OCI-LY3 (cell line): ENCODE measurements around the gene KBTBD3.

Source experiments
- H2AFZ ChIP-seq: fragments of 200-600, 300-600 bp; shearing (Covaris generic); 2 replicates; pipeline ENCODE4 v1.6.0; 2014; ENCODE audit warnings: antibody characterized with exemption, low read depth, low read length
- H3K27ac ChIP-seq: fragments of 200-600, 300-600 bp; sonication (generic); 2 replicates; pipeline ENCODE4 v1.5.1; 2014; ENCODE audit warnings: mild to moderate bottlenecking, low read length, moderate library complexity, mixed read lengths
- H3K27me3 ChIP-seq: fragments of 200-600, 300-600 bp; sonication (generic); 2 replicates; pipeline ENCODE4 v1.6.1; 2014; ENCODE audit warnings: low read depth, low read length, mixed read lengths
- H3K36me3 ChIP-seq: fragments of 200-600, 300-600 bp; sonication (generic); replicated peaks from 2 replicates; pipeline ENCODE3; 2014; ENCODE audit warnings: low read depth, low read length, mixed read lengths
- H3K4me1 ChIP-seq: fragments of 300-600, 200-600 bp; sonication (generic); 2 replicates; pipeline ENCODE4 v1.6.1; 2014; ENCODE audit warnings: low read length, mixed read lengths
- H3K4me2 ChIP-seq: fragments of 200-600, 300-600 bp; sonication (generic); 2 replicates; pipeline ENCODE4 v1.6.1; 2014; ENCODE audit warnings: low read length, mixed read lengths
- H3K4me3 ChIP-seq: fragments of 300-600, 200-600 bp; sonication (generic); 2 replicates; pipeline ENCODE4 v1.5.1; 2014; ENCODE audit warnings: antibody characterized with exemption, mild to moderate bottlenecking, low read length, moderate library complexity
- H3K79me2 ChIP-seq: fragments of 300-600, 200-600 bp; shearing (Covaris generic); 2 replicates; pipeline ENCODE4 v1.6.1; 2014; ENCODE audit warnings: mild to moderate bottlenecking, low read length, mixed read lengths
- H3K9ac ChIP-seq: fragments of 300-600, 200-600 bp; shearing (Covaris generic); 2 replicates; pipeline ENCODE4 v1.6.0; 2014; ENCODE audit warnings: mild to moderate bottlenecking, low read length, moderate library complexity
- H3K9me3 ChIP-seq: fragments of 200-600, 300-600 bp; shearing (Covaris generic); 2 replicates; pipeline ENCODE4 v1.6.1; 2014; ENCODE audit warnings: low read length, mixed read lengths; ENCODE audit not compliant: insufficient read depth
- H4K20me1 ChIP-seq: fragments of 200-600, 300-600 bp; sonication (generic); 2 replicates; pipeline ENCODE4 v1.6.1; 2016; ENCODE audit warnings: low read length, mixed read lengths; ENCODE audit not compliant: insufficient read depth
- CTCF ChIP-seq: fragments of 200-600, 300-600 bp; sonication (generic); IDR thresholded peaks from 2 replicates; pipeline ENCODE4 v1.5.1; 2014; ENCODE audit warnings: antibody characterized with exemption, low read length, low read depth
- EZH2phosphoT487 ChIP-seq: fragments of 200-600 bp; shearing (Covaris generic); IDR thresholded peaks from 2 replicates; pipeline ENCODE4 v1.6.1; 2018; ENCODE audit warnings: antibody characterized with exemption, mixed run types, low read depth

Gene KBTBD3

GRCh38 chr11:106086135-106086534, 9.0 kb upstream of the KBTBD3 start:
- Histone ChIP-seq H3K27ac (no peak overlapping the region), H3K79me2 (peaks cover 73% of the 10 kb centered on the region), H3K9me3 (no peaks in the 10 kb centered on the region), H3K4me2 (no peak overlapping the region), H3K9ac (no peak overlapping the region), H3K4me3 (no peak overlapping the region), H3K4me1 (peaks cover 6% of the 10 kb centered on the region), H2AFZ (no peak overlapping the region), H3K27me3 (no peaks in the 10 kb centered on the region), H4K20me1 (peaks cover 11% of the 10 kb centered on the region; the same call in 1 of the 2 replicates), H3K36me3 (peaks cover 24% of the 10 kb centered on the region)
- no peak for TF ChIP-seq CTCF

- peaks cover 70% of the 10 kb centered on the region for H3K79me2 ChIP-seq
- H2AFZ ChIP-seq: no peak overlapping the region
- no peaks in the 10 kb centered on the region for H3K9me3 ChIP-seq
- H3K4me1 ChIP-seq: peaks cover 7% of the 10 kb centered on the region
- H3K27ac ChIP-seq: no peak overlapping the region
- H3K36me3 ChIP-seq: peaks cover 22% of the 10 kb centered on the region
- H3K27me3 ChIP-seq: no peaks in the 10 kb centered on the region
- H3K4me3 ChIP-seq: no peak overlapping the region
- no peaks in the 10 kb centered on the region for H4K20me1 ChIP-seq
- TF ChIP-seq EZH2phosphoT487 (no peak), CTCF (no peak)
- no peak overlapping the region for H3K9ac ChIP-seq
- H3K4me2 ChIP-seq: no peak overlapping the region
Measured at GRCh38 chr11:106082096-106082495, 4.9 kb upstream of the KBTBD3 start.

- Histone ChIP-seq H3K27ac (peak within 1 kb of the TSS; percentile 69), H2AFZ (peak within 1 kb of the TSS; percentile 84), H3K27me3 (no peaks in the 10 kb centered on the region), H3K9ac (peak within 1 kb of the TSS; percentile 91), H3K4me3 (peak within 1 kb of the TSS; percentile 99), H3K9me3 (no peaks in the 10 kb centered on the region), H3K4me2 (peak within 1 kb of the TSS; percentile 87), H3K36me3 (peaks cover 22% of the 10 kb centered on the region), H3K4me1 (peaks cover 7% of the 10 kb centered on the region), H3K79me2 (peaks cover 49% of the 10 kb centered on the region), H4K20me1 (no peaks in the 10 kb centered on the region)
- no peak for TF ChIP-seq CTCF
- no peak for TF ChIP-seq EZH2phosphoT487
Measured at GRCh38 chr11:106077609-106078455, 685 bp upstream of the KBTBD3 start, which contains the start of gene AASDHPPT. Gene AASDHPPT, plus strand, starts transcription at chr11:106077662. Its CDS starts 49 bp downstream, at chr11:106077711.

- Histone ChIP-seq H3K27ac (peak overlapping the region; percentile 45), H3K27me3 (no peaks in the 10 kb centered on the region), H3K4me2 (peak overlapping the region; percentile 87), H3K9ac (peak overlapping the region; percentile 84), H2AFZ (peak overlapping the region; percentile 84), H3K36me3 (peaks cover 12% of the 10 kb centered on the region), H4K20me1 (no peaks in the 10 kb centered on the region), H3K79me2 (peaks cover 37% of the 10 kb centered on the region), H3K4me3 (peak overlapping the region; percentile 99), H3K4me1 (peaks cover 7% of the 10 kb centered on the region), H3K9me3 (no peaks in the 10 kb centered on the region)
- TF ChIP-seq CTCF (no peak), EZH2phosphoT487 (no peak)
Measured at GRCh38 chr11:106076171-106076918, 802 bp downstream of the KBTBD3 start.
